Measurements from ENCODE around the gene USP20.

USP20 gene

DNA sequence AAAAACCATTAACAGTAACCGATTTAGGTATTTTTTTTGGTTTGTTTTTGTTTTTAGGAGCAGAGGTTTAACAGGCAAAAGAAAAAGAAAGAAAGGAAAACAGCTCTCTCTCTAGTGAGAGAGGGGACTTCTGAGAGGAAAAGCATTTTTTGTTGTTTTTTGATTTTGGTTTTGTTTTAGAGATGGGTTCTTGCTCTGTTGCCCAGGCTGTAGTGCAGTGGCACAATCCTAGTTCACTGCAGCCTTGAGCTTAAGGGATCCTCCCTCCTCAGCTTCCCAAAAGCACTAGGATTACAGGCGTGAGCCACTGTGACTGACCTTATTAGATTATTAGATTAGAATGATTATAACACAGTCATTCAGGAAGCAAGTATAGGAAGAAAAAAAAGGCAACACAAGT is 10.1 kb downstream of the USP20 start:
- H3K9me2 ChIP-seq (replicated peaks; ENCODE audit: insufficient read depth, low read length), result no peaks in the 10 kb centered on the region
- no peaks in the 10 kb centered on the region for H3K79me2 ChIP-seq (ENCODE audit: insufficient read depth, low read length)
- H3K4me2 ChIP-seq (ENCODE audit: low read depth, low read length, poor library complexity, severe bottlenecking), result no peak overlapping the region
- no peaks in the 10 kb centered on the region for H3K27me3 ChIP-seq (ENCODE audit: low read length)
- H4K20me1 ChIP-seq (ENCODE audit: low read depth, low read length), result no peaks in the 10 kb centered on the region
- no peak overlapping the region for H3K9ac ChIP-seq (ENCODE audit: low read length)
- TF ChIP-seq, protein P1, sequence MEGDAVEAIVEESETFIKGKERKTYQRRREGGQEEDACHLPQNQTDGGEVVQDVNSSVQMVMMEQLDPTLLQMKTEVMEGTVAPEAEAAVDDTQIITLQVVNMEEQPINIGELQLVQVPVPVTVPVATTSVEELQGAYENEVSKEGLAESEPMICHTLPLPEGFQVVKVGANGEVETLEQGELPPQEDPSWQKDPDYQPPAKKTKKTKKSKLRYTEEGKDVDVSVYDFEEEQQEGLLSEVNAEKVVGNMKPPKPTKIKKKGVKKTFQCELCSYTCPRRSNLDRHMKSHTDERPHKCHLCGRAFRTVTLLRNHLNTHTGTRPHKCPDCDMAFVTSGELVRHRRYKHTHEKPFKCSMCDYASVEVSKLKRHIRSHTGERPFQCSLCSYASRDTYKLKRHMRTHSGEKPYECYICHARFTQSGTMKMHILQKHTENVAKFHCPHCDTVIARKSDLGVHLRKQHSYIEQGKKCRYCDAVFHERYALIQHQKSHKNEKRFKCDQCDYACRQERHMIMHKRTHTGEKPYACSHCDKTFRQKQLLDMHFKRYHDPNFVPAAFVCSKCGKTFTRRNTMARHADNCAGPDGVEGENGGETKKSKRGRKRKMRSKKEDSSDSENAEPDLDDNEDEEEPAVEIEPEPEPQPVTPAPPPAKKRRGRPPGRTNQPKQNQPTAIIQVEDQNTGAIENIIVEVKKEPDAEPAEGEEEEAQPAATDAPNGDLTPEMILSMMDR (IDR thresholded peaks at IDR 0.05; ENCODE audit: insufficient read depth, low read length, poor library complexity, severe bottlenecking), result no peak
- no peak for TF ChIP-seq EZH2phosphoT487 (conservative IDR thresholded peaks at IDR 0.05; ENCODE audit: low read length)
- H2AFZ ChIP-seq (ENCODE audit: low read depth, low read length, severe bottlenecking), result no peak overlapping the region
- no peaks in the 10 kb centered on the region for H3K36me3 ChIP-seq (ENCODE audit: low read length)
- H3K9me3 ChIP-seq (ENCODE audit: insufficient read depth, low read length), result no peaks in the 10 kb centered on the region
- no peak overlapping the region for H3K27ac ChIP-seq (ENCODE audit: low read depth, low read length)
- H3K4me3 ChIP-seq (ENCODE audit: insufficient read depth, low read length, poor library complexity, severe bottlenecking), result no peak overlapping the region
- H3F3A ChIP-seq (ENCODE audit: insufficient read depth), result no peaks in the 10 kb centered on the region

DNA sequence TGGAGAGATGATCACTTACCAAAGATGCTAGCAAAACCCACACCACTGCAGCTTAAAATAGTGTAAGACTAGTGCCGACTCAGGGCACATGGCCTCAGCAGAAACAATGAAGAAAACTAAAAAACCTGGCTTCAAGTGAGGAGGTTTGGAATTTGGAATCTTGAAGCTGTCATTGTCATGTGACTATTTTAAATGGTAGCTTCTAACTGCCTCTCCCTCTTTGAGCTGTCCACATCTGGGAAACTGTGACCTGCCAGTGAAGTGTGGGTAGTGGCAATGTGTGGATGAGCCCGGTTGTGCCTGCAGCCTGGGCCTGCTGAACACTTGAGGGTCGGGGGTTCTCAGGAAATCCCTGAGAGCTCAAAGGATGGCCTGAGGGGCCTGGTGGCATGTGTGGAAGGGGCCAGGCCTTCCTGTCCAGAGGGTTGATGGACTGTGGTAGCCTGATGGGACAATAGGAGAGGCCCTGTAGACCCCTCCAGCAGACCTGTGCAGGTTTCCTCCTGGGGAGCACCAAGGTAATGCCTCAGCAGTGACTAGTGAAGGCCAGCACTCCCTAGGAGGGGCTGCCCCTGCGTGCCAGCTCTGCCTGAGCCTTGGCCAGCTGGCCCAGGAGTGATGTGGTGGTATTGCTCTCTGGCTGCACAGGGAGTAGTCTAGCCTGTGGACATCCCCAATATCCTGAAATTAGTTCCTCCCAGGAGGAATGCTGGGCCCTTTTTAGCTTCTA is 13.6 kb downstream of the USP20 start:
- Histone ChIP-seq H3K9me3 (ENCODE audit: insufficient read depth, low read length) (no peaks in the 10 kb centered on the region), H3K36me3 (ENCODE audit: low read length) (no peaks in the 10 kb centered on the region), H3K9ac (ENCODE audit: low read length) (no peak overlapping the region), H4K20me1 (ENCODE audit: low read depth, low read length) (no peaks in the 10 kb centered on the region), H3K27me3 (ENCODE audit: low read length) (no peaks in the 10 kb centered on the region), H3K79me2 (ENCODE audit: insufficient read depth, low read length) (no peaks in the 10 kb centered on the region), H3F3A (ENCODE audit: insufficient read depth) (no peaks in the 10 kb centered on the region), H2AFZ (ENCODE audit: low read depth, low read length, severe bottlenecking) (no peak overlapping the region), H3K4me3 (ENCODE audit: insufficient read depth, low read length, poor library complexity, severe bottlenecking) (no peak overlapping the region), H3K4me2 (ENCODE audit: low read depth, low read length, poor library complexity, severe bottlenecking) (no peak overlapping the region), H3K27ac (ENCODE audit: low read depth, low read length) (no peak overlapping the region), H3K9me2 (replicated peaks; ENCODE audit: insufficient read depth, low read length) (no peaks in the 10 kb centered on the region)
- TF ChIP-seq, protein P1 (IDR thresholded peaks at IDR 0.05; ENCODE audit: insufficient read depth, low read length, poor library complexity, severe bottlenecking), result no peak
- no peak for TF ChIP-seq EZH2phosphoT487 (conservative IDR thresholded peaks at IDR 0.05; ENCODE audit: low read length)

DNA sequence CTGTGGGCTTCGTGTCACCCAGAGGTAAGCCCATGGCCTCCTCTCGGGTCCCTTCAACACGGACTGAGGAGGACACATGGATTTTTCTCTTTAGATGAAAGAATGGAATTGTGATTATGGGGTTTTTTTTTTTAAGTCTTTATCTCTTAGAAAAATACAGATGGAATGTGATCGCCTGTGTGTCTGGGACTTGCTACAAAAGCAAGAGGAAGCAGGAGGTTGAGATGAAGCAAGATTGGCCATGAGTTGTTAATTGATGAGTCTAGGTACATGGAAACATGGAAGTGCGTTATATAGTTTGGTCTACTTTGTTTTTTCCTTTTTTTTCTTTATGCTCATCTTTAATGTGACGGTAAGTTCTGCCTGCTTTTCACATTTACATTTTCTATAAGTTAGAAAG is 14.6 kb downstream of the USP20 start:
- no peak overlapping the region for H3K4me3 ChIP-seq (ENCODE audit: insufficient read depth, low read length, poor library complexity, severe bottlenecking)
- no peaks in the 10 kb centered on the region for H3K9me3 ChIP-seq (ENCODE audit: insufficient read depth, low read length)
- H3K27ac ChIP-seq (ENCODE audit: low read depth, low read length), result no peak overlapping the region

More for the DNA sequence above, 14.6 kb downstream of the USP20 start:
- Histone ChIP-seq H2AFZ (ENCODE audit: low read depth, low read length, severe bottlenecking) (no peak overlapping the region), H3K27me3 (ENCODE audit: low read length) (no peaks in the 10 kb centered on the region), H4K20me1 (ENCODE audit: low read depth, low read length) (no peaks in the 10 kb centered on the region), H3K9me2 (replicated peaks; ENCODE audit: insufficient read depth, low read length) (no peaks in the 10 kb centered on the region), H3K4me2 (ENCODE audit: low read depth, low read length, poor library complexity, severe bottlenecking) (no peak overlapping the region), H3K9ac (ENCODE audit: low read length) (no peak overlapping the region), H3K36me3 (ENCODE audit: low read length) (no peaks in the 10 kb centered on the region), H3F3A (ENCODE audit: insufficient read depth) (no peaks in the 10 kb centered on the region), H3K79me2 (ENCODE audit: insufficient read depth, low read length) (no peaks in the 10 kb centered on the region)
- TF ChIP-seq EZH2phosphoT487 (conservative IDR thresholded peaks at IDR 0.05; ENCODE audit: low read length), result no peak
- TF ChIP-seq, protein P1 (IDR thresholded peaks at IDR 0.05; ENCODE audit: insufficient read depth, low read length, poor library complexity, severe bottlenecking), result no peak

All from SU-DHL-6 (cell line).